Activated T-helper 2 cell treated with anti-CD3 and anti-CD28 coated beads, Interferon-gamma antibody, Interleukin-2, Interleukin-4, amounts not matched to agents 10 μg/mL and 5 μg/mL and 100 μg/mL, durations not matched to agents 14 hours and 24 hours and 36 hours (primary cell): ENCODE measurements around the gene PCDHGA4. TPM values are rescaled to one million over a fixed set of nuclear protein-coding genes. Genes with fewer than 3 reads are reported as not detected.

ENCODE experiments used
- DNase-seq: peaks from one replicate; pipeline ENCODE4 v3.0.0; 2021; ENCODE audit warnings: low spot score
- H3K27ac Mint-ChIP-seq: one replicate; pipeline ENCODE4 v1.8.0; 2021; ENCODE audit warnings: mixed read lengths
- H3K27me3 Mint-ChIP-seq: one replicate; pipeline ENCODE4 v1.8.0; 2021; ENCODE audit warnings: low read depth, mixed read lengths
- H3K36me3 Mint-ChIP-seq: one replicate; pipeline ENCODE4 v1.8.0; 2021; ENCODE audit warnings: low read depth, mixed read lengths
- H3K4me1 Mint-ChIP-seq: one replicate; pipeline ENCODE4 v1.8.0; 2021; ENCODE audit warnings: low read depth, mixed read lengths
- H3K4me3 Mint-ChIP-seq: one replicate; pipeline ENCODE4 v1.8.0; 2021; ENCODE audit warnings: low read depth, mild to moderate bottlenecking, moderate library complexity, mixed read lengths
- H3K9me3 Mint-ChIP-seq: one replicate; pipeline ENCODE4 v1.8.0; 2021; ENCODE audit warnings: mixed read lengths
- intact Hi-C: fragments of 100-400 bp; cut with micrococcal nuclease; formaldehyde crosslinking; loops from one replicate; pipeline ENCODE4 v1.15.1; 2023
- total RNA-seq: library from RNA; stranded (reverse); gene quantifications from 2 replicates; pipeline ENCODE4 v1.2.3, GENCODE V29; 2022

Gene PCDHGA4
- total RNA-seq, 1 donor from 2014 or later: 0.57 TPM

DNA sequence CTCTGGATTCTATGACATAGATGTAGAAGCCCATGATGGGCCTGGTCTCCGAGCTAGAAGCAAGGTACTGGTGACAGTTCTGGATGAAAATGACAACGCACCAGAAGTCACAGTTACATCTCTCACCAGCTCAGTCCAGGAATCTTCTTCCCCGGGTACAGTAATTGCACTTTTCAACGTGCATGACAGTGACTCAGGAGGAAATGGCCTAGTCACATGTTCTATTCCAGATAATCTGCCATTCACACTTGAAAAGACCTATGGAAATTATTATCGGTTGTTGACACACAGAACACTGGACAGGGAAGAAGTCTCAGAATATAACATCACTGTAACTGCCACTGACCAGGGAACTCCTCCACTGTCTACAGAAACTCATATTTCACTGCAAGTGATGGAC is 1.3 kb downstream of the PCDHGA4 start:
- intact Hi-C loops: loop anchor here (5.0 to 10.0 kb wide), 4 partner anchors 66 to 201 kb away; partner anchors contain the start of gene PCDHGA11
- Mint-ChIP-seq H3K4me1 (peaks cover 2% of the 10 kb centered on the region), H3K9me3 (peaks cover 26% of the 10 kb centered on the region), H3K27ac (no peak overlapping the region), H3K27me3 (peaks cover 24% of the 10 kb centered on the region), H3K36me3 (peaks cover 3% of the 10 kb centered on the region), H3K4me3 (no peak overlapping the region)
- no peak for DNase-seq

DNA sequence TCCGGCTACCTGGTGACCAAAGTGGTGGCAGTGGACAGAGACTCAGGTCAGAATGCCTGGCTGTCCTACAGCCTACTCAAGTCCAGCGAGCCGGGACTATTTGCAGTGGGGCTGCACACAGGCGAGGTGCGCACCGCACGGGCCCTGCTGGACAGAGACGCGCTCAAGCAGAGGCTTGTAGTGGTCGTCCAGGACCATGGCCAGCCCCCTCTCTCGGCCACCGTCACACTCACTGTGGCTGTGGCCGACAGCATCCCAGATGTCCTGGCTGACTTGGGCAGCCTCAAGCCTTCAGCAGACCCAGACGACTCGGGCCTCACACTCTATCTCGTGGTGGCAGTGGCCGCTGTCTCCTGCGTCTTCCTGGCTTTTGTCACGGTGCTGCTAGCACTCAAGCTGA is 2.1 kb downstream of the PCDHGA4 start:
- intact Hi-C loops: loop anchor here (5.0 to 10.0 kb wide), 4 partner anchors 65 to 200 kb away; partner anchors contain the start of gene PCDHGA11
- Mint-ChIP-seq H3K4me1 (peaks cover 2% of the 10 kb centered on the region), H3K36me3 (peaks cover 3% of the 10 kb centered on the region), H3K9me3 (peaks cover 31% of the 10 kb centered on the region), H3K27ac (no peak overlapping the region), H3K27me3 (peaks cover 27% of the 10 kb centered on the region), H3K4me3 (no peak overlapping the region)
- no peak for DNase-seq

DNA sequence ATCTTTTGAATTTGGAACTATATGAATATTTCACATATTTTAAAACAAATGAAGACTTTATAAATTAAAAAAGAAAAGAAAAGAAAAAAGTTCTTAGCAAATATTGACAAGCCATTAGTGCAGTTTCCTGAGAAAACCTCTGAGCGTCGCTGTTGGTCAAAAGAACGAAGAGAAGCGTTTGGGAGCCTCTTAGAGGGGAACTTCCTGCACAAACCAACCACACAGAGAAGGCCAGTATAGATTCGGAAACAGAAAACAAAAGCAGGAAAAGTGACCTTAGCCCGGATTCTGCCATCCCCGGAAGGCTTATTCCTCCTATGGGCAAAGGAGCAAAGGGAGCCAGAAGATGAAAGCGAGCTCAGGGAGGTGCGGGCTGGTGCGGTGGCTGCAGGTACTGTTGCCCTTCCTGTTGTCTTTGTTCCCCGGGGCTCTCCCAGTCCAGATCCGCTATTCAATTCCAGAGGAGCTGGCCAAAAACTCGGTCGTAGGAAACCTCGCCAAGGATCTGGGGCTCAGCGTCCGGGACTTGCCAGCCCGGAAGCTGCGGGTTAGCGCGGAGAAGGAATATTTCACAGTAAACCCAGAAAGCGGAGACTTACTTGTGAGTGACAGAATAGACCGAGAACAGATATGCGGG is 5.1 kb downstream of the PCDHGA4 start, which contains the start of gene PCDHGB2:
Gene PCDHGB2, plus strand, starts transcription at position 205 of the 637 bp plus-strand sequence. Its CDS starts 142 bp downstream, at position 347.
- H3K27ac Mint-ChIP-seq: peak within 1 kb of the TSS; percentile 62
- H3K9me3 Mint-ChIP-seq: peaks cover 52% of the 10 kb centered on the region
- intact Hi-C loops: loop anchor here (5.0 to 10.0 kb wide), 4 partner anchors 62 to 197 kb away; partner anchors contain the start of gene PCDHGA11
- peaks cover 2% of the 10 kb centered on the region for H3K4me1 Mint-ChIP-seq
- H3K27me3 Mint-ChIP-seq: peaks cover 34% of the 10 kb centered on the region
- peak within 1 kb of the TSS; percentile 85 for H3K4me3 Mint-ChIP-seq
- H3K36me3 Mint-ChIP-seq: peaks cover 6% of the 10 kb centered on the region
- no peak for DNase-seq

DNA sequence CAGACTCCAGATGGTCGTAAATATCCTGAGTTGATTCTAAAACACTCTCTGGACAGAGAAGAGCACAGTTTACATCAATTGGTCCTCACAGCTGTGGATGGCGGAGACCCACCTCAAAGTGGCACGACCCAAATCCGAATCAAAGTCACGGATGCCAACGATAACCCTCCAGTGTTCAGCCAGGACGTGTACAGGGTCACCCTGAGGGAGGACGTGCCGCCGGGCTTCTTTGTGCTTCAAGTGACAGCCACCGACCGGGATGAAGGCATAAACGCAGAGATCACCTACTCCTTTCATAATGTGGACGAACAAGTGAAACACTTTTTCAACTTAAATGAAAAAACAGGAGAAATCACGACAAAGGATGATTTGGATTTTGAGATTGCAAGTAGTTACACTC is 5.9 kb downstream of the PCDHGA4 start:
- Mint-ChIP-seq H3K4me3 (peak overlapping the region; percentile 85), H3K27ac (no peak overlapping the region), H3K9me3 (peaks cover 55% of the 10 kb centered on the region), H3K36me3 (peaks cover 6% of the 10 kb centered on the region), H3K27me3 (peaks cover 37% of the 10 kb centered on the region), H3K4me1 (peaks cover 2% of the 10 kb centered on the region)
- intact Hi-C loops: no loop called here
- DNase-seq: no peak

- H3K4me1 Mint-ChIP-seq: peaks cover 2% of the 10 kb centered on the region
- peaks cover 33% of the 10 kb centered on the region for H3K27me3 Mint-ChIP-seq
- H3K27ac Mint-ChIP-seq: no peak overlapping the region
- intact Hi-C loops: no loop called here
- H3K4me3 Mint-ChIP-seq: no peak overlapping the region
- peaks cover 55% of the 10 kb centered on the region for H3K9me3 Mint-ChIP-seq
- H3K36me3 Mint-ChIP-seq: peaks cover 6% of the 10 kb centered on the region
- DNase-seq: no peak
These were observed 7.9 kb downstream of the PCDHGA4 start for GRCh38 chr5:141362719-141363118.

DNA sequence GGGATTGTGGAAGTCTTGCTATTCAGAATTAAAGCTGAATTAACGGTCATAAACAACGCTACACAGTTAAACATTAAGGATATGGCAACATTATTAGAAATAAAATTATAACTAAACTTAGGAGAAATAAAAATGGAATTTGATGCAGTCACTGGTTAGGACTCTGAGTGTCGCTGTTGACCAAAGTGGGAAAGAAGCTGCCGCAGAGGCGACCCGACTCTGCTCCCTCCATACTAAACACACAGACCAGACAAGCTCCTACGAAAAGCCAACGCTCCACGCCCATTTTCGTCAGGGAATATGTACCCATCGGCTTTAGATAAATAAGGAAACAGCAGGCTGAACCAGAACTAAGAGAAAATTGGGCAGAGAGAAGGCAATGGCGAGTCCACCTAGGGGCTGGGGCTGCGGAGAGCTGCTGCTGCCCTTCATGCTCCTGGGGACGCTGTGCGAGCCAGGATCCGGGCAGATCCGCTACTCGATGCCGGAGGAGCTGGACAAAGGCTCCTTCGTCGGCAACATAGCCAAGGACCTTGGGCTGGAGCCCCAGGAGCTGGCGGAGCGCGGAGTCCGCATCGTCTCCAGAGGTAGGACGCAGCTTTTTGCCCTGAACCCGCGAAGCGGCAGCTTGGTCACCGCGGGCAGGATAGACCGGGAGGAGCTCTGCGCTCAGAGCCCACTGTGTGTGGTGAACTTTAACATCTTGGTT is 9.3 kb downstream of the PCDHGA4 start, which contains the start of gene PCDHGA5:
Gene PCDHGA5, plus strand, starts transcription at position 211 of the 709 bp plus-strand sequence. Its CDS starts 169 bp downstream, at position 380.
- H3K36me3 Mint-ChIP-seq: peaks cover 6% of the 10 kb centered on the region
- H3K27me3 Mint-ChIP-seq: peaks cover 30% of the 10 kb centered on the region
- no peak within 1 kb of the TSS for H3K27ac Mint-ChIP-seq
- H3K4me3 Mint-ChIP-seq: no peak within 1 kb of the TSS
- H3K9me3 Mint-ChIP-seq: peaks cover 52% of the 10 kb centered on the region
- H3K4me1 Mint-ChIP-seq: peaks cover 2% of the 10 kb centered on the region
- DNase-seq: no peak
- intact Hi-C loops: no loop called here

GRCh38 chr5:141366016-141366896 is 11.4 kb downstream of the PCDHGA4 start:
- H3K4me1 Mint-ChIP-seq: peaks cover 1% of the 10 kb centered on the region
- H3K4me3 Mint-ChIP-seq: no peak overlapping the region
- intact Hi-C loops: no loop called here
- no peak overlapping the region for H3K27ac Mint-ChIP-seq
- peaks cover 45% of the 10 kb centered on the region for H3K9me3 Mint-ChIP-seq
- H3K27me3 Mint-ChIP-seq: peaks cover 30% of the 10 kb centered on the region
- no peak for DNase-seq
- H3K36me3 Mint-ChIP-seq: peaks cover 3% of the 10 kb centered on the region

- intact Hi-C loops: no loop called here
- H3K27me3 Mint-ChIP-seq: peaks cover 19% of the 10 kb centered on the region
- no peak within 1 kb of the TSS for H3K27ac Mint-ChIP-seq
These were observed 15.4 kb downstream of the PCDHGA4 start, which contains the start of gene PCDHGB3 for GRCh38 chr5:141369994-141370848. Gene PCDHGB3, plus strand, starts transcription at chr5:141370242. Its CDS starts 153 bp downstream, at chr5:141370395.

GRCh38 chr5:141371572-141372475 is 17.0 kb downstream of the PCDHGA4 start:
- peaks cover 38% of the 10 kb centered on the region for H3K9me3 Mint-ChIP-seq
- no peak overlapping the region for H3K27ac Mint-ChIP-seq
- H3K4me3 Mint-ChIP-seq: no peak overlapping the region
- intact Hi-C loops: no loop called here
- H3K4me1 Mint-ChIP-seq: peaks cover 1% of the 10 kb centered on the region
- H3K27me3 Mint-ChIP-seq: peaks cover 15% of the 10 kb centered on the region
- peaks cover 5% of the 10 kb centered on the region for H3K36me3 Mint-ChIP-seq
- no peak for DNase-seq

More at GRCh38 chr5:141369994-141370848, 15.4 kb downstream of the PCDHGA4 start, which contains the start of gene PCDHGB3:
- peak within 1 kb of the TSS; percentile 77 for H3K4me3 Mint-ChIP-seq
- no peak for DNase-seq
- peaks cover 37% of the 10 kb centered on the region for H3K9me3 Mint-ChIP-seq
- peaks cover 5% of the 10 kb centered on the region for H3K36me3 Mint-ChIP-seq
- peaks cover 1% of the 10 kb centered on the region for H3K4me1 Mint-ChIP-seq

DNA sequence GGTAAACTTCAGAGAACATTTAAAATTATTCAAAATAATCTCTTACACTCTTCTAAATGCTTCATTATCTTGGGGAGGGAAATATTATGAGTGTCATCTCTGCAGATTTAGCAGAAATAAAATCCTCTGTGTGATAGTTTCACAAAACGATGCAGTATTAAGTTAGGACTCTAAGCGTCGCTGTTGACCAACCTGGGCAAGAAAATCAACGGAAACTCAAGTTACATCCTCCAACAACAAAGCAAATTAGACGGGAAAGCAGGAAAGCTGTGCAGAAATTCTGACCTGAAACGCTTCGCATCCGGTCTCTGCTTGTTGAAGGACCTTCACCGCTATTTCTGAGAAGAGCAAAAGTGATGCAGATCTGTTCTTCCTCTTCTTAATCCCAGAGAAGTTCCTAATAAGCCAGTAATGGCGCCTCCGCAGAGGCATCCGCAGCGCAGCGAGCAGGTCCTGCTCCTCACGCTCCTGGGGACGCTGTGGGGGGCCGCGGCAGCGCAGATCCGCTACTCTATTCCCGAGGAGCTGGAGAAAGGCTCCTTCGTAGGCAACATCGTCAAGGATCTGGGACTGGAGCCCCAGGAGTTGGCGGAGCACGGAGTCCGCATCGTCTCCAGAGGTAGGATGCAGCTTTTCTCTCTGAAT is 19.0 kb downstream of the PCDHGA4 start, which contains the start of gene PCDHGA6:
Gene PCDHGA6, plus strand, starts transcription at position 219 of the 645 bp plus-strand sequence. Its CDS starts 193 bp downstream, at position 412.
- peaks cover 15% of the 10 kb centered on the region for H3K27me3 Mint-ChIP-seq
- peaks cover 44% of the 10 kb centered on the region for H3K9me3 Mint-ChIP-seq
- H3K4me3 Mint-ChIP-seq: peak within 1 kb of the TSS; percentile 13
- H3K36me3 Mint-ChIP-seq: peaks cover 5% of the 10 kb centered on the region
- intact Hi-C loops: no loop called here
- H3K27ac Mint-ChIP-seq: no peak within 1 kb of the TSS
- H3K4me1 Mint-ChIP-seq: peaks cover 1% of the 10 kb centered on the region
- no peak for DNase-seq
